ENCODE measurements around the gene RCHY1. TPM values are rescaled to one million over a fixed set of nuclear protein-coding genes. Genes with fewer than 3 reads are reported as not detected.
"Not testable (repeated sequence)": the region's sequence is repeated elsewhere in the genome, so short reads cannot be mapped to it uniquely, and the experiment has no call there.

The RCHY1 gene
- polyA plus RNA-seq, 6 donors from 2014 or later: 21.3 to 37.4 (median 27.4) TPM

- Mint-ChIP-seq H3K36me3 (peaks cover 22 to 26% of the 10 kb centered on the region in 2 donors), H3K27ac (no peak overlapping the region), H3K4me1 (peaks cover 28 to 30% (median 29%) of the 10 kb centered on the region in 3 donors), H3K27me3 (no peaks in the 10 kb centered on the region), H3K9me3 (peaks cover 0 to 3% (median 1%) of the 10 kb centered on the region in 7 donors), H3K4me3 (no peak overlapping the region)
- DNase-seq (no peak), ATAC-seq (ENCODE audit: low read depth in 2 of 2) (no peak)
These were observed 2.4 kb downstream of the RCHY1 start for GRCh38 chr4:75511841-75512240.

GRCh38 chr4:75509592-75509991, 4.6 kb downstream of the RCHY1 start:
- H3K36me3 Mint-ChIP-seq: peaks cover 26 to 29% of the 10 kb centered on the region in 2 donors
- H3K4me1 Mint-ChIP-seq: peaks cover 19 to 27% (median 25%) of the 10 kb centered on the region in 3 donors

GRCh38 chr4:75505630-75506029, 8.6 kb downstream of the RCHY1 start:
- Mint-ChIP-seq H3K4me1 (peaks cover 11 to 22% (median 11%) of the 10 kb centered on the region in 3 donors), H3K27me3 (no peaks in the 10 kb centered on the region), H3K9me3 (peaks cover 0 to 3% (median 0%) of the 10 kb centered on the region in 7 donors), H3K36me3 (peaks cover 29 to 31% of the 10 kb centered on the region in 2 donors), H3K27ac (peak overlapping the region in 2 of 6 donors; percentile 6 to 13), H3K4me3 (no peak overlapping the region)
- no peak for DNase-seq
- ATAC-seq (ENCODE audit: low read depth in 2 of 2): no peak

More at GRCh38 chr4:75509592-75509991, 4.6 kb downstream of the RCHY1 start:
- DNase-seq; H3K4me3 Mint-ChIP-seq; H3K9me3 Mint-ChIP-seq; H3K27me3 Mint-ChIP-seq; ATAC-seq (ENCODE audit: low read depth in 2 of 2): not testable (repeated sequence)
- peak overlapping the region in 1 of 6 donors; percentile 71 for H3K27ac Mint-ChIP-seq

- Mint-ChIP-seq H3K9me3 (peaks cover 0 to 6% (median 0%) of the 10 kb centered on the region in 7 donors), H3K4me1 (peaks cover 0 to 19% (median 5%) of the 10 kb centered on the region in 3 donors), H3K36me3 (peaks cover 26 to 37% of the 10 kb centered on the region in 2 donors), H3K27ac (no peak overlapping the region), H3K27me3 (no peaks in the 10 kb centered on the region), H3K4me3 (no peak overlapping the region)
- no peak for ATAC-seq (ENCODE audit: low read depth in 2 of 2)
- DNase-seq: no peak
These were observed 11.5 kb downstream of the RCHY1 start for GRCh38 chr4:75502671-75503070.

GRCh38 chr4:75499900-75500299, 14.3 kb downstream of the RCHY1 start:
- H3K27me3 Mint-ChIP-seq: no peaks in the 10 kb centered on the region
- ATAC-seq (ENCODE audit: low read depth in 2 of 2) (no peak), DNase-seq (no peak)
- no peak overlapping the region for H3K27ac Mint-ChIP-seq
- H3K36me3 Mint-ChIP-seq: peaks cover 24 to 37% of the 10 kb centered on the region in 2 donors
- H3K4me1 Mint-ChIP-seq: peaks cover 4 to 20% (median 9%) of the 10 kb centered on the region in 3 donors
- H3K9me3 Mint-ChIP-seq: peaks cover 0 to 6% (median 0%) of the 10 kb centered on the region in 7 donors
- no peak overlapping the region for H3K4me3 Mint-ChIP-seq

- Mint-ChIP-seq H3K36me3 (peaks cover 27 to 37% of the 10 kb centered on the region in 2 donors), H3K27me3 (no peaks in the 10 kb centered on the region), H3K4me3 (no peak overlapping the region), H3K27ac (no peak overlapping the region), H3K4me1 (peaks cover 4 to 20% (median 9%) of the 10 kb centered on the region in 3 donors), H3K9me3 (peaks cover 0 to 6% (median 0%) of the 10 kb centered on the region in 7 donors)
- no peak for ATAC-seq (ENCODE audit: low read depth in 2 of 2)
- no peak for DNase-seq
These were observed 16.2 kb downstream of the RCHY1 start for GRCh38 chr4:75498041-75498440.

GRCh38 chr4:75497133-75497532, 17.1 kb downstream of the RCHY1 start:
- Mint-ChIP-seq H3K27ac (peak overlapping the region in 1 of 6 donors; percentile 64), H3K36me3 (peaks cover 24 to 37% of the 10 kb centered on the region in 2 donors), H3K27me3 (no peaks in the 10 kb centered on the region), H3K9me3 (peaks cover 0 to 6% (median 0%) of the 10 kb centered on the region in 7 donors), H3K4me3 (no peak overlapping the region), H3K4me1 (peaks cover 4 to 20% (median 9%) of the 10 kb centered on the region in 3 donors)
- ATAC-seq (ENCODE audit: low read depth in 2 of 2): no peak
- no peak for DNase-seq

GRCh38 chr4:75496406-75496805, 17.8 kb downstream of the RCHY1 start:
- Mint-ChIP-seq H3K27me3 (no peaks in the 10 kb centered on the region), H3K9me3 (peaks cover 0 to 6% (median 0%) of the 10 kb centered on the region in 7 donors), H3K36me3 (peaks cover 27 to 37% of the 10 kb centered on the region in 2 donors), H3K4me1 (peaks cover 4 to 20% (median 9%) of the 10 kb centered on the region in 3 donors), H3K4me3 (peak overlapping the region in 1 of 8 donors; percentile 35), H3K27ac (peak overlapping the region in 4 of 6 donors; percentile 26 to 64 (median 40))
- no peak for DNase-seq
- no peak for ATAC-seq (ENCODE audit: low read depth in 2 of 2)

- peaks cover 0 to 6% (median 0%) of the 10 kb centered on the region in 7 donors for H3K9me3 Mint-ChIP-seq
- no peak for ATAC-seq (ENCODE audit: low read depth in 2 of 2)
- H3K36me3 Mint-ChIP-seq: peaks cover 32 to 37% of the 10 kb centered on the region in 2 donors
- peaks cover 4 to 20% (median 9%) of the 10 kb centered on the region in 3 donors for H3K4me1 Mint-ChIP-seq
- no peaks in the 10 kb centered on the region for H3K27me3 Mint-ChIP-seq
- no peak overlapping the region for H3K4me3 Mint-ChIP-seq
- no peak for DNase-seq
- H3K27ac Mint-ChIP-seq: no peak overlapping the region
These were observed 18.7 kb downstream of the RCHY1 start for GRCh38 chr4:75495476-75495875.

GRCh38 chr4:75494563-75494962, 19.6 kb downstream of the RCHY1 start:
- Mint-ChIP-seq H3K27me3 (no peaks in the 10 kb centered on the region), H3K4me3 (no peak overlapping the region), H3K27ac (no peak overlapping the region), H3K36me3 (peaks cover 31 to 35% of the 10 kb centered on the region in 2 donors), H3K4me1 (peaks cover 4 to 20% (median 9%) of the 10 kb centered on the region in 3 donors), H3K9me3 (peaks cover 0 to 6% (median 0%) of the 10 kb centered on the region in 7 donors)
- no peak for ATAC-seq (ENCODE audit: low read depth in 2 of 2)
- no peak for DNase-seq

GRCh38 chr4:75490155-75490554, 24.0 kb downstream of the RCHY1 start:
- Mint-ChIP-seq H3K4me1 (no peaks in the 10 kb centered on the region), H3K36me3 (peaks cover 0 to 13% of the 10 kb centered on the region in 2 donors), H3K4me3 (no peak overlapping the region), H3K27ac (no peak overlapping the region), H3K9me3 (no peaks in the 10 kb centered on the region), H3K27me3 (no peaks in the 10 kb centered on the region)
- no peak for ATAC-seq (ENCODE audit: low read depth in 2 of 2)
- no peak for DNase-seq

- ATAC-seq (ENCODE audit: low read depth in 2 of 2) (no peak), DNase-seq (no peak)
- H3K9me3 Mint-ChIP-seq: no peaks in the 10 kb centered on the region
- H3K4me1 Mint-ChIP-seq: no peaks in the 10 kb centered on the region
- H3K4me3 Mint-ChIP-seq: no peak overlapping the region
- H3K36me3 Mint-ChIP-seq: peaks cover 18 to 21% of the 10 kb centered on the region in 2 donors
- no peaks in the 10 kb centered on the region for H3K27me3 Mint-ChIP-seq
- H3K27ac Mint-ChIP-seq: no peak overlapping the region
These were observed 30.0 kb downstream of the RCHY1 start for GRCh38 chr4:75484190-75484589.

GRCh38 chr4:75477201-75477600, 37.0 kb downstream of the RCHY1 start:
- no peak overlapping the region for H3K4me3 Mint-ChIP-seq
- no peak overlapping the region for H3K27ac Mint-ChIP-seq
- ATAC-seq (ENCODE audit: low read depth in 2 of 2) (no peak), DNase-seq (no peak)
- H3K4me1 Mint-ChIP-seq: peaks cover 0 to 6% (median 0%) of the 10 kb centered on the region in 3 donors
- peaks cover 0 to 18% (median 5%) of the 10 kb centered on the region in 7 donors for H3K9me3 Mint-ChIP-seq
- no peaks in the 10 kb centered on the region for H3K27me3 Mint-ChIP-seq
- H3K36me3 Mint-ChIP-seq: peaks cover 45 to 48% of the 10 kb centered on the region in 2 donors

- no peak overlapping the region for H3K27ac Mint-ChIP-seq
- peak overlapping the region in 1 of 8 donors; percentile 18 for H3K4me3 Mint-ChIP-seq
- H3K36me3 Mint-ChIP-seq: no peaks in the 10 kb centered on the region
- no peaks in the 10 kb centered on the region for H3K9me3 Mint-ChIP-seq
- DNase-seq (no peak), ATAC-seq (ENCODE audit: low read depth in 2 of 2) (no peak)
- peaks cover 0 to 1% (median 0%) of the 10 kb centered on the region in 3 donors for H3K27me3 Mint-ChIP-seq
- peaks cover 0 to 6% (median 0%) of the 10 kb centered on the region in 3 donors for H3K4me1 Mint-ChIP-seq
These were observed 43.5 kb downstream of the RCHY1 start for GRCh38 chr4:75470738-75471137.
